CD4-positive, alpha-beta T cell treated with Interferon alpha-2 for 1 hour (primary cell): ENCODE data around the gene CACNA1C.

Source experiments
- DNase-seq, 2 donors: peaks; one replicate each; pipeline ENCODE4 v3.0.0-alpha.2; 2020 to 2022

CACNA1C gene

DNA sequence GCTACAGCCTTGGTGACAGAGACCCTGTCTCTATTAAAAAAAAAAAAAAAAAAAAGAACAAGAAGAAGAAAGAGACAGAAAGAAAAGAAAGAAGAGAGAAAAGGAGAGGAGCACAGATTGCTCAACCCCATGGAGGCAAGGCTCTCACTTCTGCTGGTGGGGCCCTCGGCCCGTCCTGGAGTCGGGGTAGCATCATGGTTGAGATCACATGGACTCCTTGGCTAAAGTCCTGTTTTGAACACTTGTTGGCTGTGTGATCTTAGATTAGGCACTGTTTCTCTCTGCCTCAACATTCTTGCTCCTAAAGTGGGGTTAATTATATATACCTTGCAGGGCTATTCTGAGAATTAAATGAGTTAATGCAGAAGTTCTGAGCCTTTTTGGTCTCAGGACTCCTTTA lies 207.7 kb downstream of the CACNA1C start:
- DNase-seq: no peak

DNA sequence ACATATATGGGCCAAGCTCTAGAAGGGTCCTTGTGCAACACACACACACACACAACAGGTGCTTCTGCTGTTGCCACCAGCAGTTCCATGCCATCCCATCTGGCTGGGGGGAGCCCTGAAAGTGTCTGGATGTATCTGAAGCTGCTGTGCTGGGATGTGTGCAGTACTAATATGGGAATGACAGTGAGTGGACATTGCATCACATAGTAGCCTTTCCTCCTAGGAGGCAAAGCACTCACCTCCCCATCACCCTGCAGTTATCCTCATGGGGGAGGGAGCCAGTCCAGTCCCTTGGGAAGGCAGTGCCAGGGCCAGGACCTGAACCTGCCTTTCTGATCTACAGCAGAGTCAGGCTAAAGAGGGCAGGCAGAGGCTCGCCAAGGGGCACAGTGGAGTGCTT lies 208.9 kb downstream of the CACNA1C start:
- DNase-seq: no peak

DNA sequence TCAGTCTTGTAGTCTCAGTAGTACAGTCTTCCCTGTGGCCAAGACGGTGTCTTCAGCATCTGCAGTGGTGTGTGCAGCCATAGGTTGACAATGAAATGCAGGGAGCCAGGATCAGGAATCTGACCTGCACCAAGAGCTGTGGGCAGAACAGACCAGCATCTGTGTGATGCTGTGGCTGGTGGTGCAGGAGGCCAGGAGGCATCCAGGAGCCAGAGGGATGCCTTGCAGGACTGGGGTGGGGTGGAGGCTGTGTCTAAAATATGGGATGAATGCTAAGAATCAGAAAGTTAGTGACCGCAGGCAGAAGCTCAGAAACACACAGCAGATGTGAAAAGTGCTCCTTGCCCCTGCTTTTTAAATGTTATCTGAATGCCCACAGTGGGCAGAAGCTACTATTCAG lies 209.7 kb downstream of the CACNA1C start:
- no peak for DNase-seq

DNA sequence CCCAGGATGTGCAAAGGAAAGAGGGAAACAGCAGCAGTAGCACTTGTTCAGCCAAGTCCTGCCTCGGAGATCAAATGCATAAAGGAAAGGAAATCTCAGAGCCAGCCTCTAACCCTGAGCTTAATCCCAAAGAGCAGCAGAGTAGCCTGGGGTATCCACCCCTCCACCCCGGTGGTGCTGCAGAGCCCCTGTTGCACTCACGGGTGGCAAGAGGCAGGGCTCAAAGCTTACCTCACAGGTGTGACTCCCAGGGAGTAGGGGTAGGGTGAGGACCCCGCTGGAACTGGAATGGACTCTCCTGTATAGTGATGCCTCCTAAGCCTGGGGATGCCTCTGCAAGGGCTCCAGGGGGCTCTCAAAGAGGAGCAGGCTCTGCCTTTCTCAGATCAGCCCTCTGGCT lies 211.1 kb downstream of the CACNA1C start:
- DNase-seq: no peak

DNA sequence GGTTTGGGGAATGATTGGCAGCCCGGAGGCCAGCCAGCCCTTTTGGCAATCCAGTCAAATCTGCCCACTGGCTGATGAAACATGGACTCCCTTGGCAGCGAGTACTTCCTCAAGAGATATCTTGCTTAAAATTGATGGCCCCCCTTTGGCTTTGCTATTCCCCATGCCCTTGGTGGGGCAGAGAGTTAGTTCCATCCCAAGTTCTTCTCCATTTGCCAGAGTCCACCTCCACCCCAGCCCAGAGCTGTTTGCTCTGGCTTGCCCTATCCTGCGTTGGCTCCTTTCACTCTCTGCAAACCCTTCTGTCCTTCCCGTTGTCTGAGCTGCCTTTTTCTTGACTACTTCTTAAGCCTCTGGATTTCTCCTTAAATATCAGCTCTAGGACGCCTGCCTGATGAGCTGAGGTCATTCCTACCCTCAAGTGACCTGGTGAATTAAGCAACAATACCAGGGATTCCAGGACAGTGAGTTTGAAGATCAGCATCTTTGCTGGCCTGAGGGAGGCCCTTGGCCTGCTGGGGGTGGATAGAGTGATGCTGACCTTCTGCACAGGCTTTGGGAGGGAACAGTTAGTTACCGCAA lies 212.0 kb downstream of the CACNA1C start:
- DNase-seq: no peak

DNA sequence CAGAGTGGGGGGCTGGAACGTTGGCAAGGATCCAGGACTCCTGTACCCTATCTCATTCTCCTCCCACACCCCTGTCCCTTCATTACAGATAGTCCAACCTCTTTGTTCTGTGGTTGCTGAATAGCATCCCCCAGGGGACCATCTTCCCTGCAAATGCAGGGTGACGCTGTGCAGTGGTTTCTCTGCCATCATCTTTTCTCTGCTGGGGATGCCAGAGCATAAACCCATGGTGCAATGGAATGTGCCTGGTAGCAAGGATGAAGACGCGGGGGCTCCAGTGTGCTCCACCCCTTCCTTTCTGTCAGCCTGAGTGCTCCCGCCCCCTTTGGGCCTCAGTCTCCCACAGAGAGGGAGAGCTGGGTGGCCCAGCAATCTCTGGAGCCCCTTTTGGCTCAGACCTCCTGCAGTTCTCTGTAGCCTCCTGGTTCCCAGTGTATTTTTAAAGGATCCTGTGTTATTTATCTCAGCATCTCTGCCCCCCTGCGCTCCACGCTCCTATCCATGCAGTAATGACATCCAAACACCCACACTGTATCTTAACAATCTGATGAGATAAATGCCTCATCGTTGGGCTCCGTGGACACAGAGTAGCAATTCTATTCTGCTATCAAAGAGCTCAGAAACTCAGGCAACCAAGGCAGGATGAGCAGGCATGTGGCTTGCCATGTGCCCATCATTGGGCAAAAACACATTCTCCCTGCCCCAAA lies 212.8 kb downstream of the CACNA1C start:
- no peak for DNase-seq

DNA sequence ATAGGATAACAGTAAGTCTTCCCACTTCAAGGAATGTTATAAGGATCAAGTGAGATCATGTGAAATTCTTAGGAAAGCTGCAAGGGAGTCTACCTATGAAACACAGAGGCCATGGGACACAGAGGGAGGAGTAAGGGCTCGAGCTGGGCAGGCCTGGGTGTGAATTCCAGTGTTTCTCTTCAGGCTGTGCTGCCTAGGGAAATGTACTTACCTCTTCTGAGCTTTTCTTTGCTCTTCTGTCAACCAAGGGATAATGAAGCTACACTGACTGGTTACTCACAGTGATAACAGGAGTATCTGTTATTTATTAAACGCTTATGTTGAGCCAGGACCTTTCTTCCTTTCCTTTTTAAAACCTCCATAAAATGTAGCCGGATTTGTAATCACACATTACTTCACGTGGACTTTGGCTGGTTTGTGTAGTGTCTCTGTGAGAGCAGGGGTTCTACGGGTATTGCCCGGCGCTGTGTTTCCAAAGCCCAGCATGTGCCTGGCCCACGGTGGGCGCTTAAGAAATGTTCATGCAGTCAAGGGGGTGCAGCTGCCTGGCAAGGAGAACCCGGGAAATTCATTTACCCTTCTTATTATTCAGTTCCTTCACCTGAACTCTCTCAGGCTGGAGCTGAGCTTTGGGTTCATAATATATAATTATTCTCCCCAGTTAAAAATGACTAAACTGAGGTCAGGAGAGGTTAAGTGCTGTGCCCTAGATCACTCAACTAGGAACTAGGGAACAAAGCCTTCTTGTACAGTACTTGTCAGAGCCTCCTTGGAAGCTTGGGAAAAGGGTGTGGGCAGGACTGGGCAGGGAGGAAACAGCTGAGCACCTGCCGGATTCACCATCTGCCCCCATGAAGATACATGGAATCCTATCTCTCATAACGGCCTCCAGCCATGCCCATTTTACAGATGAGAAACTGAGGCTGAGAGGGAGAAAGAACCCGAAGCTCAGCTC lies 214.2 kb downstream of the CACNA1C start:
- DNase-seq: no peak

DNA sequence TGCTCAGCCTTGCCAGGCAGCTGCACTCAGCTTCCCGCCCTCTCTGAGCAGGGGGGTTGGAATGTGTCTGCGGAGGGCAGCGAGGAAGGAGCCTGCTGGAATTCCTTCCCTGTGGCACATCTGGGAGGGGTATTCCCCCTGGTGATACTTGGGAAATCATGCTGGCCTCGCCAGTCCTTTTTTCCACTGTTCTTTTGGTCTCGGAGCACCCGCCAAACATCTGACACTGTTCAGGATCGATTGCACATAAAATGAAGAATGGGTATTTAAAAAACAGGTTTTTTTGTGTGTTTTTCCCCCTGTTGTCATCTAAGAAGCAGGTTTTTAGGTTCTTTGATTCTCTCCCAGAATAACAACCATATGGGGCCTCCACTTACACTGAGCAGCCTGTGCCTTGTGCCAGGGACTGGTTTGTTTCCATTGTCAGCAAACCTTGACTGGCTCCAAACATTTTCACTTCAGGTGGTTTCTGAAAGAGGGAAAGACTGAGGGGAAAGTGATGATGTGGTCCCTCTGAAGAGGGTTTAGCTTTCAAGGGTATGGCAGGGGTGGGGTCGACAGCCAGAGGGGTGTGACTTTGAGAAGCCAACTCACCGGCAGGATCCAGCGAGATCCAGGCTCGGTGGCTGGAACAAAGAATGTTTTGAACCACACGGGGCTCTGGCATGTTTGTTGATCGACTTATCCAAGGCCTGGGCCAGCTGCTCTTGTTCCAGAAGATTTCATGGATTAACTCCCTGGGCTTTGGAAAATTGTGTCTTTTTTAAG lies 215.1 kb downstream of the CACNA1C start:
- no peak for DNase-seq

DNA sequence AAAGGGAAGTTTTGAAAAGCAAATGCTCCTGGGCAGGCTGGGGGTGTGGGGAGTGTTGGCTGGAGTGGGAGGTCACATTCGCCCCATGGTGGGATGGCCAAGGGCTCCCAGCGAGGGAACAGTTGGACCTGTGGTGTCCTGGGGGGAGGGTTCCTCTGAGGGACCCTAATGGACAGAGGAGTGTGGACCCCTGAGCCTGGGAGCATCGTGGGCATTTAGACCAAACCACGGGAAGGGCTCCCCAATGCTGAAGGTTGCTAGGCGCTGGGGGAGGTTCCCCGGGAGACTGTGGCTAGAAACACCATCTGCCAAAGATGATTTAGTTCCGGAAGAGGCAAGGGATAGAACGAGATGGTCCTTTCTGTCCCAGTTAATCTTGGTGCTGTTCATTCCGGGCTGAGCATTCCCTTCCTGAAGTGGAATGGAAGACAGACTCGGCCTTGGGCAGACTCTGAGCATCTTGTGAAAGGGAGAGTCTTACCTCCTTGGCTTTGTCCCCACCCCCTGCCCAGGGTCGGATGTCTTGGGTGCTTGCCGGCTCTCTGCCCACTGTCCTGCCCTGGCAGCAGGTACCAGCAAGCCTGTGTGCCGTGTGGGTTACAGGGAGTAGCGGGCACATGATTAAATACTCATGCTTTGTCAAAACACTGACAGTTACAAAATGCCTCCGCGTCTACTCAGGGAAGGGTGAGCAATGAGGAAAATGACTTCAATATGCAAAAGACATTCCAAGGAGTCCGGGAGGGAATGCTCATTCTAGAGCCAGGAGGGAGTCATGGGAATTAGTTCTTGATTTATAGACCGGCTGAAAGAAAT lies 215.9 kb downstream of the CACNA1C start:
- DNase-seq: no peak

DNA sequence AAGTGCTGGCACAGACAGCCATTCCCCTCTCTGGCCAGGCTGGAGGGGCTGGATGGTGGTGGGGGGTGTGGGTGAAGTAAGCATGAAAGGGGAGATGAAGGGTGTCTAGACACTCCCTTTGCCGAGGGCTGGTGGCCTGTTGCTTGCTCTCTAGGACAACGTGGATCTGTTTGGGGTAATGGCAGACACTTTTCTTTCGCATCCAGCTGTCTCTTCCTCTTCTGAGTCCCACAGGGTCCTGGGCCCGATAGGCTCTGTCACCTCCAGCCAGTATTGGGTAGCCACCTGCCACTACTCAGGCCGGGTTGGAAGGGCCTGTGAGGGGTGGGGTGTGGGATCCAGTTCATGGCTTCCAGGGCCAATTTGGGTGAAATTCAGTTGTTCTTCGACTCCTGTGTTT lies 218.1 kb downstream of the CACNA1C start:
- DNase-seq: no peak

DNA sequence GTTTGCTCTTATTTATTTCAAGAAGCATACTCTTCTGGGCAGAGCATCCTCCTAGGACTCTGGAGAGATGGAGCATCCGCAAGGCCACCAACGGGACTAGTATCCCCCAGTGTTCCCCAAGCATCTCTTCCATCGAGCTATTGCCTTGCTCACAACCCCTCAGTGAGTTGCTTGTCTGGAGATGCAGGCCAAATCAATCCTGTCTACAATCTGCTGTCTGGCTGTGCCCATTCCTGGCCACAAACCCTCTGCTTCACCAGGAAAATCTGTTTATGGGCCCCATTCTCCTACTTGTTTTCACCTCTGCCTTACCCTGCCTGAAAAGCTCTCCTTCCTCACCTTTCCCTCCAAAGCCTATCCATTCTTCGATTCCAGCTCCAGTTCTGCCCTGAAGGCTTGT lies 219.2 kb downstream of the CACNA1C start:
- DNase-seq: no peak

DNA sequence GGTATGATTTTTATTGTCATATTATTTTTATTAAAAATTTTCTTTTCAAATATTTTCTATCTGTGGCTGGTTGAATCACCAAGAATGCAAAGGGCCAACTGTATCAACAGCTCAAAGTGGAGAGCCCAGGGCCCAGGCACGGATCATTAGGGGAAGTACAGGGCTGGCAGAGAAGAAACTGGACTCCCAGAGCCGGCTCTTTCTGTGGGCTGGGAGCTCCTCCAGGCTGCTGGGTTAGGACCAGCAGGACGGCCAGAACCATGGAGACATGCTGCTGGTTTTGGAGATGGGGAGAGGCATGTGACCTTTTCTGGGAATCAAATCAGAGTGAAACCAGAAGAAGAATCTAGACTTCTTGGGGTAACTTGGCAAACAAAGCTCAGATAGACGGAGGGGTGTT lies 220.5 kb downstream of the CACNA1C start:
- DNase-seq: no peak

DNA sequence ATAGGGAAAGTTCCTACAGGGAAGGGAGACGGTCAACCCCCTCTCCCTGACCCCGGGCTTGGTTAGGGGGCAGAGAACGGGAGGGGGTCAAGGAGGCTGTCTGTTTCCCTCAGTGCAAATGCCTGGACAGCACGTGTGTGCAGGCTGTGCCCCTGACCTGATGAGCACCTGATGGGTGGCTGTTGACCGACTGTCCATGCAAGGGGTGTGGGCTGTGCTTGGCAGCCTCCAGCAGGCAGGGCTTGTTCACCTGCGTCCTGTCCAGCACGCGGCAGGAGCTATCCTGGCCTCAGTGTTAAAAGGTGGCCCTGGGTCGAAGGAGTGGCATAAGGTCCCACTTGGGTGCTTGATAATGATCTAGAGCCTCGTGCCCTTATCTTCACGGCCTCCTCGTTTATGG lies 221.0 kb downstream of the CACNA1C start:
- no peak for DNase-seq

DNA sequence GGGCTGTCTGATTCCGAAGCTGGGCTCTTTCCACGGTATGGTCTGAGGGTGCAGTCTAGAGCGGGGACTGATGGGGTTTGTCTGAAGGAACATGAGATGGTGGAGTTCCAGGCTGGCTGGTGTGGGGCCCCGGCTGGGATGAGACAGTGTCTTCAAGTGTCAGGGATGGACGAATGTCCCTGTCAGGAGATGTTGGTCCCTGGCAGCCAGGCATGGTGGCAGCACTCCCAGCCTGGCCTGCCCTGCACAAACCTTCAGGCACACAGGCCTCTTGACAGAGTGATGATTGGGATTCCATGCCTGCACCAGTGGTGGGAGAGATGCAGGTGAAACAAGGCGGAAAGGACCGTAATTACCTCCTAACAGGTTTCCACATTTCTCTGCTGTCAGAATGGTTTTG lies 221.9 kb downstream of the CACNA1C start:
- no peak for DNase-seq

DNA sequence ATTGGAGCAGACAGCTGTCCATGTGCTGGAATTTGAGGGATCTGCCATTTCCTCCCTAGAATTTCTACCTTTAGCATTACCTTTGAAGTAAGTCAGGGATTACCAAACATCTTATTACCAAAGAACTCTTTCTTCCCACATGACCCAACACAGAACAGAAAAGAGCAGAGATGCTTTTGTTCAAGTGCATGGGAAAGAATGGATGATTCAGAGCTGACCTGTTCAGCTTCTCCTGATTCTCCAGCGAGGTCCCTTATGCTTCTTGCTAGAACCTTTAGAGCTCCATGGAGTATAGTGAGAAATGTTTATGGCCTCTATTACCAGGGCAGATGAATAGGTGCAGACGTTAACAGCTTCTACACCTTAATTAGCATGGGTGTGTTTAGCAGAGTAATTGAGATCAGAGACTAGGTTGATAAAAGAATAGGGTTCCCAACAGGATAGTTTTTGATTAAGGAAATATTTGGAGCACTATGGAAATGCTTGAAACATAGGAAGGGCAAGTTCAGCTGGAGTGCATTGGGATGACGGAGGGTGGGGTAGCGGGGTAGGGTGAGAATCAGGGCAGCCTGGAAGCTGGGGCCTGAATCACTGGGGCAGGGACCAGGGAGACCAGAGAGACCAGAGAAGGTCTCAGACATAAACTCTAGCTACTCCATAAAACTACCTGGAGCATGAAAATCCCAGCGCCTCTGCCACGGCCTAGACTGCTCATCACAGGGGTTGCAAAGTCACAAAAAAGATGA lies 223.7 kb downstream of the CACNA1C start:
- no peak for DNase-seq

DNA sequence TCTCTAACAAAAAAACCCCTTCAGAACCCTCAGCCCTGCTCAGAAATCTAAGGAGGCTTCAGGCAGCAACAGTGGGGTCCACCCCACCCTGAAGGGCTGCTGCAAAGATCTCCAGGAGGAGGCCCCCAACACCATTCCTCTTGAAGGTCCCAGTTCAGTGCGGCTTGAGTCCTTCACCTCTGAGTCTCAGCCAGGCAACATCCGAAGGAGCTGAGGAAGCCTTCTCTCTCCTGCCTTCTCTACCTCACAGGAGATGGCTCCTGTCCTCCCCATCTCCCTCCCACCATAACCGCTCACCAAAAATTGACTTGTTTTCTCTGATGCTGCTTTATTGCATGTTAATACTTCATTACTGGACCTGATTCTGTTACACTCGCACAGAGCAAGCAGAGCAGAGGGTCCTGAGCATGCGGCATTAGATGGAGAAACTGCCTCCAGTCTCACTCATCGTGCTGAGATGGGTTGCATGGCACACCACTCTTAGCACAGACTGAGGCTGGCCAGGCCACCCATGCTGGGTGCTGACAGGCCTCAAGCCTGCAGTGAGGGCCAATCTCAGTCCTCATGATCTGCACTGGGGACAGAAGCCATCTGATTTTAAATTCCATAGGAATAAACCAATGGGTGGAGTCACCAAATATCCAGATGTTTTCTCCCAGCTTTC lies 224.8 kb downstream of the CACNA1C start:
- DNase-seq: no peak

DNA sequence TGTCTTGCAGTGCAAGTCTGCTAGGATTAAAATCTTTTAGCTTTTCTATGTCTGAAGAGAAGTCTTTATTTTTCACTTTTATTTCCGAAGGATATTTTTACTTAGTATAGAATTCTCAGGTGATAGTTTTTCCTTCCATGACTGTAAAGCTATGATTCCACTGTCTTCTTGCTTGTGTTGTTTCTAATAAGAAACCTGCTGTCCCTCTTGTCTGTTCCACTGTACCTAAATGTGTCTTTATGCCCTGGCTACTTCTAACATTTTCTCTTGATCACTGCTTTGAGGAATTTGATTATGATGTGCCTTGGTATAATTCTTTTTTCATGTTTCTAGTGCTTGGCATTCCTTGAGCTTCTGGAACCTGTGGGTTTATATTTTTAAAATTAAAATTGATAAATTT lies 228.7 kb downstream of the CACNA1C start:
- DNase-seq: no peak

DNA sequence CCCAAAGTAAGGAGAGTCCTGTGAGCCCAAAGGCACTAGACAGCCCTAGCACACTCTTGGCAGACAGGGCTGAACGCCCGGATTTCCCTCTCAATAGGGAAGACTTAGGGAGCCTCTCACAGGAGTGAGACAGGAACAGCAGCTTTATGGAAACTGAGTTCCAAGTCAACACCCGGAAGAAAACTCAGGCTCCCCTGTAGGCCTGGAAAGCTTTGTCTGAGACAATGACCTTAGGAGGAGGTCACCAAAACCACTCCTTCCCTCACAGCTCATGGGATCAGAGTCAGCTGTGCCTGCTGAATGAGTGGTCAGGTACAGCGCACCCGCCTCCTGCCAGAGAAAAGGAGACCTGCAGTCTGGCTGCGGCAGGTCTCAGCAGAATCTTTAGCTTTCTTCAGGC lies 229.5 kb downstream of the CACNA1C start:
- DNase-seq: no peak

DNA sequence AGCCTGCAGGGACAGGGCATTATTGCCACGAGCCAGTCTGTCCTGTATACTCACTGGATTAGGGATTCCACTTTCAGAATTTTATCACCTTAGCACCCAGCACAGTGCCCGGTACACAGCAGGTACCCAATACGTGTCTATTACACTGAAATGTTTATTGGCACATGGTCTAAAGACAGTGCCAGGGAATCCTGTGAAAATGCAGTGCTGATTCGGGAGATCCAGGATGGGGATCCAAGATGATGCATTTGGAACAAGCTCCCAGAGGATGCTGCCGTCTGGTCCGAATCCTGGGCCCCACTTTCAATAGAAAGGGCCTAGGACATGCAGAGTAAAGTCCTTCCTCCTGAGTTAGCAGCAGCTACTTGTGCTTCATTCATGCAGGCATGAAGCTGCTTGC lies 230.7 kb downstream of the CACNA1C start:
- no peak for DNase-seq

DNA sequence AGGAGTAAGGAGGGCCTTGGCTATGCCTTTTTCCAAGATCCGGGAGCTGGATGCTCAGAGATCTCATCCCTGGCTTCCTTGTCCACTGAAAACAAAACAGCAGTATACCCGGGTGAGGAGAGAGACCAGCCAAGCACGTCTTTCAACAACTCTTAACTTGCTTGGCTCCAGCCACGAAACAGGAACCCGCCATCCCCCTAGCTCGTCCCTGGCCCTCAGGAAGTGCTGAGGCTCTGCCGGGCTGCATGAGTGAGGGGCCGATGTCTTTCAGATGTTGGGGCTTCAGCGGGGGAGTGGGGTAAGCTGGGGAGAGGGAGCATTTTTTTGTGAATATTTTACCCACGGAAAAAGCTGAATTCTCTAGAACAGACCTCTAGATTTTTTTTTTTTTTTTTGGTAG lies 231.1 kb downstream of the CACNA1C start:
- DNase-seq: no peak

DNA sequence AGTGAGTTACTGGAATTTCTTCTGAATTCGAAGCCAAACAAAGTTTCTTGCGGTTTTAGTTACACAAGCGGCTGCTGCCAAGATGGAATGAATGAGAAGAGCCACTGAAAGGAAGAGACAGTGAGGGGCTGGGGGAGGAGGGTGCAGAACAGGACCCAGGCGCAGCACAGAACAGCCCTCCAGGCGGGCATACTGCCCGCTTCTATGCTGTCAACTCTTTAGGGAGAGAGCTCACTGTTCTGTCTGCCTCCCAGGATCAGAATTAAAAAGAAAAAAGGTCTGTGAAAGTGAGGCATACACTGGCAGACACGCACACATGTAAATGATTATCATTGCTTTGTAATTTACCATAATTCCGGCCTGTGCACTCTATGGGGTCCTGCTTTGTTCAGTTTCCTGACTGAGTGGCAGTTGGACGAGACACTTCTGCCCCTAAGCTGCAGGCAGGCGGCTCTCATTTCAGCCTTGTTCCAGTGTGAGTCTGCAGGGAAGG lies 231.6 kb downstream of the CACNA1C start:
- no peak for DNase-seq
